ENCODE data around the gene CDH20.

CDH20 gene

GRCh38 chr18:61432590-61432989 is 99.4 kb downstream of the CDH20 start:
- H3K9me3 ChIP-seq (replicated peaks; ENCODE audit: low read length): no peaks in the 10 kb centered on the region
- no peak overlapping the region for H3K4me2 ChIP-seq (ENCODE audit: low read length)
- no peaks in the 10 kb centered on the region for H3K4me1 ChIP-seq (ENCODE audit: control insufficient read depth, insufficient read depth, low read length)
- no peak overlapping the region for H3K9ac ChIP-seq (ENCODE audit: low read depth, low read length)
- no peaks in the 10 kb centered on the region for H3K27me3 ChIP-seq (ENCODE audit: control insufficient read depth, insufficient read depth, low read length)
- H3K36me3 ChIP-seq (ENCODE audit: insufficient read depth, low read length): no peaks in the 10 kb centered on the region
- no peak overlapping the region for H3K4me3 ChIP-seq (ENCODE audit: low read length)

DNA sequence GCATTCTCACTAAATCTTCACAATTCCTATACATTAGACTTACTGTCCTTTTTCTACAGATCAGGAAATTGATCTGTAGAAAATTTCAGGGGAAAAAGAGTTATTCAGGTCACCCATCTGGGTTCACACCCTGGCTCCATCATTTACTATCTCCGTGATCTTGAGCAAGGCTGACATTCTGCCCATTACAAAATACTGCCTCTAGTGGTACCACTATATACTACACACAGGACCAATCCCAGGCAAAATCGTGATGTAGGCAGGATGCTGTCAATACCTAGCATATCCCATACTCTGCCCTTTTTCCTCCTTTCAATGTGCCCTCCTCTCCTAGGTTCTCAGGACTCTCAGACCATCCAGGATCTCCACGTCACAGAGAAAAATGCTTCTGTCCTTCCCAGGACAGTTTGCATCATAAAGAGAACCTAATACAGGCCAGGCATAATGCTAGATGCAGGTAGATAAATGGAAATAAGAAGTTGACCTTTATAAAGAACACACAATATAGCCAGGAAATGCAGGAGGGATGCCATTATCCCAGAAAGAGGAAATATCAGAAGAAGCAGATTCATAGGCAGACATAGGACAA is 101.9 kb downstream of the CDH20 start:
- Histone ChIP-seq H3K9me3 (replicated peaks; ENCODE audit: low read length) (no peaks in the 10 kb centered on the region), H3K4me3 (ENCODE audit: low read length) (no peak overlapping the region), H3K4me1 (ENCODE audit: control insufficient read depth, insufficient read depth, low read length) (no peaks in the 10 kb centered on the region), H3K4me2 (ENCODE audit: low read length) (no peak overlapping the region), H3K36me3 (ENCODE audit: insufficient read depth, low read length) (no peaks in the 10 kb centered on the region), H3K9ac (ENCODE audit: low read depth, low read length) (no peak overlapping the region), H3K27me3 (ENCODE audit: control insufficient read depth, insufficient read depth, low read length) (no peaks in the 10 kb centered on the region)

DNA sequence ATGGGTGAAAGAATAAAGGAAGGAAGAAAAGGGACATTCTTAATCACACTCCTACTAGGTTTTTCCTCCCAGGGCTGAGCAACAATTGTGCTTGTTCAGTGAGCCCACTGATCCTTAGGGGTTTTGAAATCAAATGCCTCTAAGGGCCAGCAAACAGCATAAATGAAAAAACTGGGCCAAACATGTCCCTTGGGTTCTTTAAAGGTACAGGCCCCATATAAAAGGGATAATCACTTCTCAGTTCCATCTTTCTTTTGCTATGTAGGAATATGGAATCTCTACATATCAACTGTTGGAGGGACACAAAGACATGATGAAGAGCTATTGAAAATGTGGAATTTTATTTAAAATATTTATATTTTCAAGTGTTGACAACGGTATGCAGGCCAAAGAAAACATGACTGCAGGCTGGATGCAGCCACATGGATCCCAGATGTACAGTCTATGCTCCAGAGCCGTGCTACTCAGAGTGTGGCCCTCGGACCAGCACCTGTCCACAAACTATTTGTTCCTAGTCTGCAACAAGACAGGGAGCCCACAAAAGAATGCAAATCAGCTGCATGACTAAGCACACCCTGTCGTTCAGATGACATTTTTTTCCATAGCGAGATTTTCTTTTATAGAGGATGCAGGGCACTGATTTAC is 110.0 kb downstream of the CDH20 start:
- H3K36me3 ChIP-seq (ENCODE audit: insufficient read depth, low read length): no peaks in the 10 kb centered on the region
- peaks cover 4% of the 10 kb centered on the region for H3K27me3 ChIP-seq (ENCODE audit: control insufficient read depth, insufficient read depth, low read length)
- H3K9ac ChIP-seq (ENCODE audit: low read depth, low read length): no peak overlapping the region
- H3K4me3 ChIP-seq (ENCODE audit: low read length): no peak overlapping the region
- H3K4me1 ChIP-seq (ENCODE audit: control insufficient read depth, insufficient read depth, low read length): no peaks in the 10 kb centered on the region
- no peak overlapping the region for H3K4me2 ChIP-seq (ENCODE audit: low read length)
- H3K9me3 ChIP-seq (replicated peaks; ENCODE audit: low read length): no peaks in the 10 kb centered on the region

GRCh38 chr18:61448316-61448715 is 115.1 kb downstream of the CDH20 start:
- H3K9me3 ChIP-seq (replicated peaks; ENCODE audit: low read length): no peaks in the 10 kb centered on the region

DNA sequence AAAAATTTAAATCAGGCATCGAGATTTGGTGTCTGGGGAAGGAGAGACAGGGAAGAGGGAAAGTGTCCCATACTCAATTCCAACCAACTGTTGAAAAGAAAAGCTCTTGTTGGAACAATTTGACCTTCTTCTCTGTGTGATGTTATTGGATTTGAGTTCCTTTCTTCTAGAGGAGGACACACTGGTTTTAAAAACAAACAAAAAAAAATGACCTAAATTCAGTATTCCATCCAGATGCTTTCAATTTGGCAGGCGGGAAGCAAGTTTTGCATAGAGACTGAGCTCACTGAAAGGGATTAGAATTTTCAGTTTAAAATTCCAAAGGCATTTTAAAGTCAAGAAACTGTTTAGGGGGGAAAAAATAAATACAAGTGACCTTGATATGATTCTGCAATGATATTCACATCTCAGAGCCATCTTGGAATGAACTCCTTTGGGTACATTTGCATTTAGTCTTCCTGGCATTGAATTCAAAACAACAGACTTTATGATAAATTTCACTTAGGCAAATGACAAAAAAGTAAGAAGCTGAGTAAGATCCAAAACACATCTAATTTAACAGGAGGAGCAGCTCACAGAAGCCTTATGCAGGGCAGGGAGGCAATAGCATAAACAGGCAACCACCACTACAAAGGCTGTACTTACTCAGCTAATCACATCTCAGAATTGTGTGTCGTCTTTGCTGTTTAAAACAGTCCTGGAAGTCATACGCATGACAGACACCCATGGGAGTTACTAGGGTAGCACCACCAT is 126.8 kb downstream of the CDH20 start:
- Histone ChIP-seq H3K27me3 (ENCODE audit: control insufficient read depth, insufficient read depth, low read length) (peaks cover 4% of the 10 kb centered on the region), H3K36me3 (ENCODE audit: insufficient read depth, low read length) (no peaks in the 10 kb centered on the region), H3K4me3 (ENCODE audit: low read length) (no peak overlapping the region), H3K9me3 (replicated peaks; ENCODE audit: low read length) (no peaks in the 10 kb centered on the region), H3K4me2 (ENCODE audit: low read length) (no peak overlapping the region), H3K4me1 (ENCODE audit: control insufficient read depth, insufficient read depth, low read length) (no peaks in the 10 kb centered on the region), H3K9ac (ENCODE audit: low read depth, low read length) (no peak overlapping the region)

More at GRCh38 chr18:61448316-61448715, 115.1 kb downstream of the CDH20 start:
- Histone ChIP-seq H3K4me2 (ENCODE audit: low read length) (no peak overlapping the region), H3K36me3 (ENCODE audit: insufficient read depth, low read length) (no peaks in the 10 kb centered on the region), H3K27me3 (ENCODE audit: control insufficient read depth, insufficient read depth, low read length) (peaks cover 4% of the 10 kb centered on the region), H3K9ac (ENCODE audit: low read depth, low read length) (no peak overlapping the region), H3K4me3 (ENCODE audit: low read length) (no peak overlapping the region), H3K4me1 (ENCODE audit: control insufficient read depth, insufficient read depth, low read length) (no peaks in the 10 kb centered on the region)

GRCh38 chr18:61464551-61465142 is 131.4 kb downstream of the CDH20 start:
- no peaks in the 10 kb centered on the region for H3K4me1 ChIP-seq (ENCODE audit: control insufficient read depth, insufficient read depth, low read length)

GRCh38 chr18:61466736-61467135 is 133.5 kb downstream of the CDH20 start:
- Histone ChIP-seq H3K4me3 (ENCODE audit: low read length) (no peak overlapping the region), H3K9me3 (replicated peaks; ENCODE audit: low read length) (no peaks in the 10 kb centered on the region), H3K36me3 (ENCODE audit: insufficient read depth, low read length) (no peaks in the 10 kb centered on the region), H3K4me1 (ENCODE audit: control insufficient read depth, insufficient read depth, low read length) (no peaks in the 10 kb centered on the region), H3K4me2 (ENCODE audit: low read length) (no peak overlapping the region), H3K27me3 (ENCODE audit: control insufficient read depth, insufficient read depth, low read length) (peaks cover 8% of the 10 kb centered on the region), H3K9ac (ENCODE audit: low read depth, low read length) (no peak overlapping the region)

More at GRCh38 chr18:61464551-61465142, 131.4 kb downstream of the CDH20 start:
- no peaks in the 10 kb centered on the region for H3K9me3 ChIP-seq (replicated peaks; ENCODE audit: low read length)
- H3K36me3 ChIP-seq (ENCODE audit: insufficient read depth, low read length): no peaks in the 10 kb centered on the region
- no peak overlapping the region for H3K4me2 ChIP-seq (ENCODE audit: low read length)
- no peaks in the 10 kb centered on the region for H3K27me3 ChIP-seq (ENCODE audit: control insufficient read depth, insufficient read depth, low read length)
- H3K9ac ChIP-seq (ENCODE audit: low read depth, low read length): no peak overlapping the region
- no peak overlapping the region for H3K4me3 ChIP-seq (ENCODE audit: low read length)

- Histone ChIP-seq H3K4me1 (ENCODE audit: control insufficient read depth, insufficient read depth, low read length) (no peaks in the 10 kb centered on the region), H3K36me3 (ENCODE audit: insufficient read depth, low read length) (no peaks in the 10 kb centered on the region), H3K9me3 (replicated peaks; ENCODE audit: low read length) (no peaks in the 10 kb centered on the region), H3K9ac (ENCODE audit: low read depth, low read length) (no peak overlapping the region), H3K27me3 (ENCODE audit: control insufficient read depth, insufficient read depth, low read length) (peaks cover 30% of the 10 kb centered on the region), H3K4me2 (ENCODE audit: low read length) (no peak overlapping the region), H3K4me3 (ENCODE audit: low read length) (no peak overlapping the region)
These were observed 136.9 kb downstream of the CDH20 start for GRCh38 chr18:61470031-61470674.

DNA sequence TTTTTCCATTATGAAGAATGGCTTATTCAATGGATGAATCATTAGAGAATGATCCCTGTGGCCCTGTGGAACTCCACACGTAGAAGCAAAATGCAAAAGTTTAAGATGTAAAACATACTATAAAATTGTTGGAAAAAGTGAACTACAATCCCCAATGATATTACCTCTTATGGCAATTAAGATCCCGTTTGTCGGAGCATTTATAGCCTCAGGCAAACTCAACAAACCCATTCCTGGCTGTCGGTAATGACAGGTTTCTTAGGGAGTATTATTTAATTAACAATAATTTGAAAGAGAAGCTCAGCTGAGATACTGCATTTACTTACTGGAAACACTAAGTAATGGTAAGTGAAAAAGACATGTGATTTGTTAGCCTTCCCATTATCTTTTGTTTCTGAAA is 138.3 kb downstream of the CDH20 start:
- Histone ChIP-seq H3K9me3 (replicated peaks; ENCODE audit: low read length) (no peaks in the 10 kb centered on the region), H3K27me3 (ENCODE audit: control insufficient read depth, insufficient read depth, low read length) (peaks cover 31% of the 10 kb centered on the region), H3K4me2 (ENCODE audit: low read length) (no peak overlapping the region), H3K9ac (ENCODE audit: low read depth, low read length) (no peak overlapping the region), H3K4me3 (ENCODE audit: low read length) (no peak overlapping the region), H3K4me1 (ENCODE audit: control insufficient read depth, insufficient read depth, low read length) (no peaks in the 10 kb centered on the region), H3K36me3 (ENCODE audit: insufficient read depth, low read length) (no peaks in the 10 kb centered on the region)

DNA sequence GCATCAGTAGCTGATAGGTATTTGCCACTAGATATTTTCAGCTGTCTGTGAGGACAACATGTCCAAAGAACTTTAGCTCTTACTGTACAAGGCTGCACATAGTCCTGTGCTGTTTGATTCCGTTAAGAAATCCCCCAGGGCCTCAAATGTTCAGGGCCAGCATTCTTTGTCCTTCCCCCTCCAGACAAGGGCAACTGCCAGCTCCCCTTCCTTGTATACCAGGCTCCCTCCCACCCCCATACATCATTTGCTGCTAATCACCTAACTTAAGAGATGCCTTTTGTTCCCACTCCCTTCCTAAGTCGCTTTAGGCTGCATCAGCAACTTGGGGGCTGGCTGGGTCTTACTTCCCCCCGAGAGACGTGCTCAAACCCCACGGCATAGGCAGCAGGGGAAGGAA is 138.7 kb downstream of the CDH20 start:
- no peaks in the 10 kb centered on the region for H3K36me3 ChIP-seq (ENCODE audit: insufficient read depth, low read length)
- H3K4me2 ChIP-seq (ENCODE audit: low read length): no peak overlapping the region
- no peaks in the 10 kb centered on the region for H3K9me3 ChIP-seq (replicated peaks; ENCODE audit: low read length)
- H3K27me3 ChIP-seq (ENCODE audit: control insufficient read depth, insufficient read depth, low read length): peaks cover 31% of the 10 kb centered on the region
- H3K4me1 ChIP-seq (ENCODE audit: control insufficient read depth, insufficient read depth, low read length): no peaks in the 10 kb centered on the region
- no peak overlapping the region for H3K4me3 ChIP-seq (ENCODE audit: low read length)
- H3K9ac ChIP-seq (ENCODE audit: low read depth, low read length): no peak overlapping the region

- Histone ChIP-seq H3K27me3 (ENCODE audit: control insufficient read depth, insufficient read depth, low read length) (peaks cover 31% of the 10 kb centered on the region), H3K4me3 (ENCODE audit: low read length) (no peak overlapping the region), H3K9me3 (replicated peaks; ENCODE audit: low read length) (no peaks in the 10 kb centered on the region), H3K4me1 (ENCODE audit: control insufficient read depth, insufficient read depth, low read length) (no peaks in the 10 kb centered on the region), H3K36me3 (ENCODE audit: insufficient read depth, low read length) (no peaks in the 10 kb centered on the region), H3K4me2 (ENCODE audit: low read length) (no peak overlapping the region), H3K9ac (ENCODE audit: low read depth, low read length) (no peak overlapping the region)
These were observed 141.1 kb downstream of the CDH20 start for GRCh38 chr18:61474341-61474740.
